T-helper 1 cell (primary cell): Measurements from ENCODE around the gene PSMD6.

Source experiments
- DNase-seq, 5 donors: peaks; one replicate each; pipeline ENCODE4 v3.0.0-alpha.2; 2012 to 2020

The PSMD6 gene

DNA sequence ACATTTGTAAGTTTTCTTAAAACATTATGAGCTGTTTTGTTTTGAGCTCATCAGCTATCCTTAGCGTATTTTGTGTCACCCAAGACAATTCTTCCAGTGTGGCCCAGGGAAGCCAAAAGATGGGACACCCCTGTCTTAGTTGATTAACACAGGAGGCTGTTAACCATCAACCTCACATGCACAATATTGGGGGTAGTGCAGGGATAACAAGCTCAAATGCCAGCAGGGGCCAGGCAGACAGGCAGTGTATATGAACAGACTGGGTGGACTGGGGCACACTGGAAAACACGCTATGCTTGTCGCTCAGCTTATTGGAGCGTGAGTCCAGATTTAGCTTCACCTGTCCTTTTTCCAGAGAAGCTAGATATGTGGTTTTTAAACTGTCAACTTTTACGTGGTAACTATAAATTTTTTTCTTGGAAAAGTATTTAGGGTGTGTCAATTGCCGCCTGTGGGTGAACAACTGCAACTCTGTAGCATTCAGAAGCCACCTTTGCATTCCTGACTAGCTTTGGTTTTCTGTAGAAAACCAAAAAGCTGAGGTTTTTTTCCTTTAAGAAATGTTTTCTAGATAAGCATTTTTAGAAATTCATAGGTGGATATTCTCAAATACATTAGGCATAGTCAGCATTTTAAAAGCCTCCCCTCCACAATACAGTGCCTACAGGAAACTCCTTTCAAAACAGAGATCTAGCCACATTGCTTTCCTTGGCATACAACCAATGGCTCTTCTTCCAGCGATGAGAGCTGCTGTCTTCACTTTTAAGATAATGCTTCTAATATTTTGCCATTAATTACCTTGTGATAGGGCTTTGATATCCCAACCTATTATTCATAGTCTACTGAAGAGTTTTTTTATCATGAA, 14.6 kb downstream of the PSMD6 start:
- DNase-seq: no peak

DNA sequence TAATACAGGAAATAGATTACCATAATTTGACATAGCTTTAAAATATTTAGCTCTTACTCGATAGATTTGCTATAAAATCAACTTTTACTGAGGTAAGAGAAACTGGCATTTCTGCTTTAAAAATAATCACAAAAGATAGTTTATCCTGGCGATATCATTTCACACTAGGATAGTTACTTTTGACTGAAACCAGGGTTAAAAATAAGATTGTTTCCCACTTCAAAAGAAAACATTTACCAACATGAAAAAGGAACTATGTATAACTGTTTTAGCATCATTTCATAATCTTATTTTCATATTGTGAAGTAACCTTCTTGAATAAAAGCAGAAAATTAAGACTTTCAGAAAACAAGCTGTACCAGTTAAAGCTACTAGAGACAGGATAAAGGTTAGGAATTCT, 15.3 kb downstream of the PSMD6 start:
- DNase-seq: no peak

DNA sequence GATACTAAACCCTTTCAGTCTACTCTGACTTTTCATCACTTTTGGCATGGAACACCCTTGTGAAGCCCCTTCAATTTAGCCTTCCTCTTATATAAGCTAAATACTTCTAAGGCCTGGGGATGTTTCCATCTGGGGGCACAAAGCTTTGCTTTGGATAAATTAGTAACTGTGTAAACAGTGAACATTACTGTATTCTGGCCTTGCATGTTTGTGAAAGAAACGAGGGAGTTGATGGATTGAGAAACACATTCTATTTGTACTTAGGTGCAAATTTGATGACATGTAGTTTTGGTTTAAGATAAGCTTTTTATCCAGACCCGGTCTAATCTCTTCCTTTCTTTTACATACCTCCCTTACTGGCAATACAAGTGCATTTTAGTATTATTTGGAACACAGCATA, 19.7 kb downstream of the PSMD6 start:
- DNase-seq: no peak

DNA sequence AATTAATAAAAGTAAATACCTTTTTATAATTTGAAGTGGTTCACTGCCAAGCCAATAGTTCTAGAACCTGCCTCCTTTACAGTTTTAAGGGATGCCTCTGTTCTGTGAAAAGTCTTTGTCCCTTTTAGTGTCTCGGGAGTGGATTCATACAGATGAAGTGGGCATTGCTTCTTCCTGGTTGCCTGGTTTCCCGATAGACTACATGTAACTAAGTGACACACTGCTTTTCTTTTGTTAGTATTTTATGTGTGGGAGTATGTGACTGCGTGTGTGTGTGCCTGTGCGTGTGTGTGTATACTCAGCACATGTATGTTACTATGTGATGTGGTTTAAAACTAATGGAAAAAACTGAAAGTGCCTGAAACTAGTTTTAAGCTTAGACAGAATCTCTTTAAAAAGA, 21.1 kb downstream of the PSMD6 start:
- no peak for DNase-seq

DNA sequence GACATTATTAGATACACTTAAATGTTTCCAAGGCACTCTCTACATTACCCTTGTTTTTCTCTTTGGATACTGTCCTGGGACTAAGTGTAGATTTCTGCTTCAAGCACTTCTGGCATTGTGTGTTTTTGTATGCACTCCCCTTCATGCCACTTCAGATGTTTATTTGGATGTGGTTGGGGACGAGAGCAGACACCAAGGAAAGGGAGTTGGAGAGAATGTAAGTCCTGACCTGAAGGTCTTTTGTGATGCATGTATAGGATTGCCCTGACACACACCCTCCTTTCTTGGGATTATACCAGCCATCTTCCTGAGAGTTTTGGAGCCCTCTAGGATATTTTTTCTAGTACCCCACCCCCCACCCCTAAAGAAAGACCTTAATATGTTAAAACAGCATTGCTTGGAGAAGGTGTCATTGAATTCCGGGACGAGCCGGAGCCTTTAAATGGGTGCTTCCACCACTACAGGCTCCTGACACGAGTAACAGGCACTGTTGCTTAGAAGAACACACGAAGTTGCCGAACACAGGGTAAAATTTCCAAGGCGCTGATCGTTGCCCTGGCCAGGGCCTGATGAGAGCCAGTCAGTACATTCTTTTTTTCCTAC, 22.7 kb downstream of the PSMD6 start:
- no peak for DNase-seq

DNA sequence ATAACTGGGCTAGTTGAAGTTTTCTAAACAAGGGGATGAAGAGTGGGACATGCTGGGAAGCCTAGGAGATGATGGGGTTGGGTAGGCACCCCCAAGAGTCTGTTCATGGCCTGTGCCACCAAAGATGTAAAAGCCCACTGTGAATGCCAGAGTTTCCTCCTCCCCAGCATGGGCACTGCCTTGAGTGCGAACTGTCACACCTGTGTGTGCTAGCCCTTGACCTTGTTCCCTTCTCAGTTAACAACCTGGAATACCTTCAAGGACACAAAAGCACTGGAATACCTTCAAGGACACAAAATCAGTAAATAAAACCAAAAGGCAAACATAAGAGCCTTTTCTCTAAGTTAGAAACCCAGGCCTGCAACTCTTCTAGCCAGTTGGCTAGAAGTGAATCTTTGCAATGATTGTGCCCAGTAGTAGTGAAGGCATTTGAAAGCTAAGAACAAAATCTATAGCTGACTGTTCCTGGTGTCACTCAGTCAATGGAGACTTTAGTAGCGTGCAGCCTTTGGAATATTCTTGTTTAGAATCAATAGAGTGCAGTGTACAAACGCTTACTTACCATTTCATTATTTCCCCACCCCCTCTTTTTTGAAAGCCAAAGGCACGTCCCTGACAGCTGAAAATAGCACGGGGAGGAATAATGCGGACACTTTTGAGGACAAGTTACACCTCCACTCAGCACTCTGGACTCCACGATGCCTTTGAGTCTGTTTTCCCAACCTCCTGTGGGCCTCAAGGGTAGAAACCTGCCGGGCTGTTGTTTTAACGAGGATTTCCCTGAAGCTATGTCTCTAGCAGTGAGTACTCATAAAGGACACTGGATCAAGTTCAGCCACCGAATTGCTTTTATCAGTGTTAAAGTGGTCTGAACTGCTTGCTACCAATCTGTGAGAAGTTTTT, 24.2 kb downstream of the PSMD6 start:
- no peak for DNase-seq

DNA sequence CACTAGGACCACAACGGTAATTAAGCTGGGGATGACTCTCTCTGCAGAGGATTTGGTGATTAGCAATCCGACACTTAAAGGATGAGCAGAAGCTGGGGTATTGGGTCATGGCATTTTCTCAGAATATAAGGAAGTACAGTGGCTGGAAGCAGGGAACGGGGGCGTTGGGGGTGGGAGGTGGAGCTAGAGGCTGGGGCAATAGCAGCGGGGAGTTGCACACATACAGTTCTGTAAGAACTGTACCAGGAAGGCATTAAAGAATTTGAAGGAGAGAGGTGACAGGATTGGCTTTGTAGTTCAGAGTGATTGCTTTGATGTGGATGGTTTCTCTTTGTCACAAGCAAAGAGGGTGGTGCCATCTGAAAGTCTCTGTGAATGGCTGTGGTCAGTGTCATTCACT, 28.2 kb downstream of the PSMD6 start:
- no peak for DNase-seq

DNA sequence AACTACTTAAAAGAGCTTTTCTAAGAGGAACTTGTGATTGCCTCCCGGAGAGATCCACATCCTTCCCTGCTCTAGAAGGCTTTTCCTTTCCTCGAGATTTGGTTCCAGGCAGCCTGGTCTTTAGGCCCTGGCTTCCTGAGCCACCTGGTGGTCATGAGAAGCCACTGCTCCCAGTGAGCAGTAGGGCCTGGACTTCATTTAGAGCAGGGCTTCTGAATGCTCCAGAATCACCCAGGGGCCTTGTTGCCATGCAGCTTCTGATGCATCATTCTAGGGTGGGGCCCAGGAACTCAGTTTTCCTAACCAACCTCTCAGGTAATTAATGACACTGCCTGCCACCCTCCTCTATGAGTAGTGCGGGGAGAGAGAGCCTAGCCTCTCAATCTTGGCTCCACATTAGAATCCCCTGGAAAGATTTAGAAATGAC, 29.6 kb downstream of the PSMD6 start:
- peak; percentile 12 to 58 (median 42) for DNase-seq

DNA sequence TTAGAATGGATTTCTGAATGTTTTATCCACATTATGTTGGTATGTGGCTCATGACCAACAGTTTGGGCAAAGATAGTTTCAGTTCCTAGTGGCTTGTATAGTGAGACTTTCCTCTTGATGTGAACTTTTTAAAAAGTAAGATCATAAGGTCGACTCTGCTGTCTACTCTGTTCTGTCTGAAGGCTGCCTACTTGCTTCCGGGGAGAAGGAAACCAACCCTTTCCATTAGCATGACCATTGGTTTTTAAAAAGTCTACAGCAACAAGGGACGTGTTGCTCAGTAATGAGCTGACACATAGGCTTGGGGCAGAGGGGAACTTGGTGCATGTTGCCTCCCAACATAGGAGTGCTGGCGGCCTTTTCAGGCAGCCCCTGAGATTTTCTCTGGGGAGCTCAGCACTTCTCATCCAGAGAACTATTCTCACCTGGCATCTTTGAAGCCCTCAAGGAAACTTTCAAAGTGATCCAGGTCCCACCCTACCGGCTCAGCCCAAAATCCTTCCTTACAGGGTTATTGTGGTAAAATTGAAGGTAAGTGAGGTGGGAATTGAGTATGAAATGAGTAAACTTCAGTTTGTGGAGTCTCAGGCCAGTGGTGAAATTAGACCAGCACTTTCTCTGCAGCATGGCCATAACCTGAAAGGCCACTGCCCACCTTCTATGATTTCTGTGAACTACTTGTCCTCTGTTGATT, 30.6 kb downstream of the PSMD6 start:
- no peak for DNase-seq

DNA sequence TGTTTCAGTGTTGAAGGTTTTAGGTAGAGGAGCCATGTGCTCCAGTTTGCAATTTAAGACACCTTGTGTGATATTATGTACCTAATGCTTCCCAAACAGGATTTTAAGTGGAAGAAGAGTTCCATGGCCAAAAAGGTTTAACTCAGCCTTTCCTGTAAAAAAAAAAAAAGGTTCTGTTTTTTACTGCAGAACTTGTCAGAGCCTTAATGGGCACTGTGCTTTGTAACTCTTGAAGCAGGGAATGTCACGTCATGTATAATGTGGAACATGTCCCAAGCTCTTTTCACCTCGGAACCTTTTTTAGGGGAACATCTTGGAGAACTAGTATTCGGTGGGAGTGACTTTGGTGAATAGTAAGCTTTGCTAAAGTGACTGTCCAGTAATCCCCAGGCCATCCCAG, 31.6 kb downstream of the PSMD6 start:
- DNase-seq: no peak

DNA sequence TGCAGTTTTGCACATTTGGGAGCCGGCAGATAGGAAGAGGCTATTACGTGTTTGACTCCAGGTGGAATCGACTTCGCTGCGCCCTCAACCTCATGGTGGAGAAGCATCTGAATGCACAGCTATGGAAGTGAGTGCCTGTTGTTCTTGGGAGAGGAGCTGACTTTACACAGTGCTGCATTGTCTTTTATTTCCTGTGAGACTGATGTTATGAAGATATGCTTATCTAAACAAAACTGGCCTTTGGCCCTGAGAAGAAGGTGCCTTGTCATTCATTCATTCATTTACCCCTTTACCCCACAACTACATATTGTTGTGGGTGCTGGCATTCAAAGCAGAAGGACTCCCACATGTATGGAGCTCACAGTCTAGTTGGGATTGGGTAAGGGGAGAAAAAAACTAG, 32.6 kb downstream of the PSMD6 start:
- DNase-seq: no peak

DNA sequence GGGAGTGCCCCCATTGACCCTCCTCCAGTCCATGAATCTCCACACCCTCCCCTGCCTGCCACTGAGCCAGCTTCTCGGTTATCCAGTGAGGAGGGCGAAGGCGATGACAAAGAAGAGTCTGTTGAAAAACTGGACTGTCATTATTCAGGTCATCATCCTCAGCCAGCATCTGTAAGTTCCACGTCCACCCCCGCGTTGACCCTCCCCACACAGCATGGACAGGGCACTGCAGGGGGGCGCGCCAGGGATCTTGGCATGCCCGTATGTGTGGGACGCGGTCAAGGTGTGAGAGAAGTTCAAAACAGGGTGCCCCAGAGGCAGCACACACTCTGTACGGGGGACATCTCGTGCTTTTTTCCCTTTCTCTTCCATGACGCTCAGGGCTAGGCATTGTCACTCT, 33.1 kb downstream of the PSMD6 start:
- DNase-seq: no peak

DNA sequence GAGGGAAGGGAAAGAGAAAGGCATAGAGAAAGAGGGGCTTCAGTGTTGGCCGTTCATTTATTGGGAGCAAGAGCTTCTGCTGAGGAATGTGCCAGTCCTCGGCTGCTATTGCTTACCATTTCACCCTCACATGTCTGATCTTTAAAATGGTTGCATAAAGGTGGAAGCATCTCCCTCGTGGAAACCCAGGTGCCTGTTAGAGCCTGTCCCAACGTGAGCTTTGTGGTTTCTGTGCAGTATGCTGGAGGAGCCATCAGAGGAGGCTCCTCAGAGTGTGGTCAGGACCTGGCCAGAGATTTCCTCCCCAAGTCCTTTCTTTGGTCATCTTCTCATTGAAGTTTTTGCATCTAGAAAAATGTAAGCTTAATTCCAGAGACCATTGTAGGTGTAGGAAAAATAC, 34.4 kb downstream of the PSMD6 start:
- no peak for DNase-seq

DNA sequence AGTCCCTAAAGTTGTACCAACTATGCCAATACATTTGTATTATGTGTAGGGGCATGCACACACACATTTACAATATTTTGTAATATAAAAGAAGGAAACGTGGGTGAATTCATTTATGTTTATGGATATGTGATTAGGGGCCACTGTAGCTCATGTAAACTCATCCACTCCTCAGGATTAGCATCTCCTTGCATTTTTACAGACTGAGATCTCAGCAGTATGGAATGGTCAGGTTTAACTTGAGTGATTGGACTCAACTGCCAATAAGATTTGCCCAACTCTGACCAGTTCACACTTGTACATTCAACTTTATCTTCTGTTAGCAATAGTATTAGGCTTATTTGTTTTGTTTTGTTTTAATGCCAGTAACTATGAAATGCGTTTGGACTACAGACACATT, 36.5 kb downstream of the PSMD6 start:
- no peak for DNase-seq

DNA sequence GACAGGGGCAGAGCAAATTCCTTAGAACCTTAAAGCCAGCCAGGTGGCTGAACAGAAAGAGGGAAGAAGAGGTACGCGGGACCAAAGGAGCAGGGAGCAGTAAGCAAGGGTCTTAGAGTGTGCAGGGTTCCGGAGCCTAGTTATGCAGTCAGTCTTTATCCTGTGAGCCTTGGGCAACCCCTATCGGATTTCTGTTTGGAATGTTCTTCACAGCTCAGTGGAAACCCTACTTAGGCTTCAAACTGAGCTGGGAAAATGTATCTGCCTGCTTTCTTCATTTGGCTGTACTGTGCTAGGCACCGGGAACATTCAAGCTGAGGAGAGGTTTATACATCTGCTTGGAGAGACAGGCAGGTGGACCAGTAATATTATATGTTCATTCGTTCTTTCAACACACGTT, 37.1 kb downstream of the PSMD6 start:
- no peak for DNase-seq

DNA sequence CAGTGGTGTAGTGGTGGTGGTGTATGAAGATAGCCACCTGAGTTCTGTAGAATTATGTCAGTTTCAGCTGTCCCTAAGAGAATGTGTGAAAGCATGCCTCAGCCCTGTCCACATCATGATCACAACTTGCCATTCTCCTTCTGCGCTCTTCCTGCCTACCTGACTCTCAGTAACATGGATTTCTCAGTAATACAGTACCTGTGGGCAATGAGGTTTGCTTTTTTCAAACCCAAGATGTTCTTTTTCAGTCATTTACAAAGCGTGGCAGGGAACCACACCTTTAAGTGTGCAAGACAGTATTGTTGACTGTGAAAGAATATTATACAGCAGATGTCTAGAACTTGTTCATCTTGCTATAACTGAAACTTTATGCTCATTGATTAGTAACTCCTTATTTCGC, 38.9 kb downstream of the PSMD6 start:
- DNase-seq: no peak

DNA sequence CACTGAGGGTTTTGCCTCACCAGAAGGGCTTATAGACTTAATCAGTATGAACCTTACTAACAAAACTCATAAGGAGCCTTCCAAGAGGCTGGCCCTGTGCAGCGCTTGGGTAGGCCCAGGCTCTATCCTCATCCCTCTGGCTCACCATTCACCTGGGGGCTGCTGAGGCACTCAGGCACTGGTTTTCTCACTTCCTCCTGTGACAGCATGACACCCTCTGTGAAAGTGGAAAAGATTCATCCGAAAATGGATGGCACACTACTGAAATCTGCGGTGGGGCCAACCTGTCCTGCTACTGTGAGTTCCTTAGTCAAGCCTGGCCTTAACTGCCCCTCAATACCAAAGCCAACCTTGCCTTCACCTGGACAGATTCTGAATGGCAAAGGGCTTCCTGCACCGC, 41.3 kb downstream of the PSMD6 start:
- DNase-seq: no peak

DNA sequence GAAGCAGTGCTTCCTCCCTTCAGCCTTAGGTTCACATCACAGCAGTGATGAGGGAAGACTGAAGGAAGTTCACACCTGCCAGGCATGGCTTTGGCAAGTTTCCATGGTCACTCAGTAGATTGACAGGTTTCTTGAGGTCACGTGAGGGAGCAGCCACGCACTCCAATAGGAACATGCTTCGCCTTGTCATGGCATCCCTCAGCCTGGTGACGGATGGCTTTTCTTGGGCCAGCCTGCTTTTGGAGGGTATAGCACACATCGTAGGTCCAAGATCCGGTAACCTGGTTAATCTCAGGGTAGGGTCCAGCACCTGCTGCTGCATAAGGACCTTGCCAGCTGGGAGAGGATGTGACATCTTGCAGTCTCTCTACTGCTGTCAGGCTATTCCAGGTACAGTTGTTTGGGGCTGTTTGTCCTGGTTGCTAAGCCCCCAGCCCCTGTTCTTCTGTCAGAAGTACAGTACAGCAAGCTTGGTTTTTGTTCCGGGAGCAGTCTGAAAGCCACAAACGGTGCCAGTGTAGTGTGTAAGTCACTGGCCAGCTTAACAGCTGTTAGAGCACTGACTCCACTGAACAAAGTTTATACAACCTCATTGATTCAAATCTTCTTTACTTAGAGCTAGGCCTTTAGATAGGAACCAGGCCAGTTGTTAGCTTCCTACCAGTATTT, 42.3 kb downstream of the PSMD6 start:
- no peak for DNase-seq

DNA sequence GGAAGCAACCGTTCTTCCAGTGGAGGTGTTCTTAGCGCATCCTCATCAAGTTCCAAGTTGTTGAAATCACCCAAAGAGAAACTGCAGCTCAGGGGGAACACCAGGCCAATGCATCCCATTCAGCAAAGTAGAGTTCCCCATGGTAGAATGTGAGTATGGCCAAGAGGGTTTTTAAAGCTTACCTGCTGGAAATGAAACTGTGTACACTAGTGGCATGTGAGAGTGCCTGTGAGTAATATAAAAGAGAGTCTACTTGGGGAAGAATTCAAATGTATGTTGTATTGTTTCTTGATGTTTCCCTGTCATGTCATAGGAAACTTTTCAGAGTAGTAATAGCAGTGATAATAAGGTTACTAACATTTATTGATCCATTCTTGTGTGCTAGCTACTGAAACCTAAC, 43.3 kb downstream of the PSMD6 start:
- no peak for DNase-seq

DNA sequence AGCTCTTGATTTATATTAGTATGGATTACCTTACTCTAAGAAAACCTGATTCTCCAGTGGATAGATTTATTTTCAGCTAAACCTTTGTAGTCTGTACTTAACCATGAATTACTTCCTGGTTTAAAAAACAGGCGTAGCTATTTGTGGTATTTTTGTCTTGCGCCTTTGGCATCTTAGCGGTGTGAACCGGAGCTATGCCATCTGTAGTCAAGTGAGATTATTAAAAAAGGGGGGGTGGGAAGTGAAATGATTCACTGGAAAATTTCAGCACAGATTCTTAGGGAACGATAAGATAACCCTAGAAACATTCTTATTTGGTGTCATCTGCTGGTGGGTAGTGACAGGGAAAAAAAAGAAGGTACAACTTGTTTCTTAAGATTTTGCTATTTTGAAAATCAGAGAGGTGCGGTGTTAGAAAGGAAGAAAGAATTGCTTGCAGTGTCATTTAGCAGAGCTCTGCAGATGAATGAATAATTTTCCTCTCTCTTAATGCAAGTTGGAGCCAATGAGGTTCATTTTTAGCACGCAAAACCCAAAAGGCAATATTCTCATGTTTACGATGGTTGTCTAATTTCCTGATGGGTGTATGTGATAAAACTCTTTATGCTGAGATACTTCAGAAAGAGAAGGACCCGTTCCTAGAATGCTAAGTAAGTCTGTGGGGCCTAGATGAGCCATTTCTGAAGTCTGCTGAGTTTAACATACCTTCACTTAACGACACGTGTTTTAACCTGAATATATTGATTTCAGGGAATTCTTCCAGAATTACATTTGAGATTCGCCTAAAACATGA, 44.0 kb downstream of the PSMD6 start:
- peak in 2 of 5 donors; percentile 20 to 52 for DNase-seq

DNA sequence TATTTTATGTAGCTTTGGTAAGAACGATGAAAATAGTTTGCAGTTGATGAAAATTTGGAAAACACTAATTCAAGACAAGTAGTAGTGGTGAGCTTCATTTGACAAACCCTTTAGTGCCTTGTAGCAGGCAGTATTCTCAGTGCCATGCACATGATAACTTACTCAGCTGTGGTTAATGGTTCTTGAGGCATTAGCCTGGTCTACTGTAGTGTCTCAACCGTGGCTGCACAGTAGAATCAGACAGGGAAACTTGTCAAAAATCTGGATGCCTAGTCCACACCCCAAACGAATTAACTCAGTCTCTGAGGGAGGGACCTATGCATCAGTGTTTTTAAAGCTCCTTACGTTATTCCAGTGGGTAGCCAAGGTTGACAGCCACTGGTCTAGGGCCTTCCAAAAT, 45.4 kb downstream of the PSMD6 start:
- DNase-seq: no peak

DNA sequence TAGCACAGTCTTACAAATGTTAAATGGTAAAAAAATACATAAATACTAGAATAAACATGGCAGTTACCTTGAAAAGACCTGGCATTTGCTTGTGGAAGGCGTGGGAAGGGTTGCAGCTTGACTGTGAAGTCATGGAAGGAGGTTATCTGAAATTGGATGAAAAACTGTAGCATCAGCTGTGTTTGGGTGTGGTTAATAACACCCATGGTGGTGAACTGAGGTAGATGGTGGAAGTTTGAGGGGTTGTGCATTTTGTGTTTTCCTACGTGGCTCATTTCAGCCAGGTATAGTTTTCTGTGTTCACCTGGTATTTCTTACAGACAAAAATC, 46.5 kb downstream of the PSMD6 start:
- DNase-seq: no peak
